CD4-positive, alpha-beta T cell treated with Interferon alpha-2 for 1 hour (primary cell): ENCODE data around the gene KCNE2.
"Not testable (repeated sequence)": the region's sequence is repeated elsewhere in the genome, so short reads cannot be mapped to it uniquely, and the experiment has no call there.

Experiments
- DNase-seq, 2 donors: peaks; one replicate each; pipeline ENCODE4 v3.0.0-alpha.2; 2020 to 2022

Gene KCNE2

GRCh38 chr21:34354836-34355235, 9.0 kb upstream of the KCNE2 start:
- no peak for DNase-seq

- DNase-seq: no peak
Measured at GRCh38 chr21:34355570-34355969, 8.2 kb upstream of the KCNE2 start.

DNA sequence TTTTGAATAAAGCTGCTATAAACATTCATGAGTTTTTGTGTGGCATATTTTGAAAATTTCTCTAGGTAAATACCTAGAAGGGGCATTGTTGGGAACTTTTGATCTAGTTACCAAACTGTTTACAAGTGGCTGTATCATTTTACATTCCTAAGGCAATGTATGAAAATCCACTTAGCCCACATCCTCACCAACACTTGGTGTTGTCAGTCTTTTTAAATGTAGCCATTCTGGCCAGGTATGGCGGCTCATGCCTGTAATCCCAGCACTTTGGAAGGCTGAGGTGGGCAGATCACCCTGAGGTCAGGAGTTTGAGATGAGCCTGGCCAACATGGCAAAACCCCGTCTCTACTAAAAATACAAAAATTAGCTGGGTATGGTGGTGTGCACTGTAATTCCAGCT, 5.9 kb upstream of the KCNE2 start:
- no peak for DNase-seq

- no peak for DNase-seq
Measured at GRCh38 chr21:34358866-34359265, 4.9 kb upstream of the KCNE2 start.

- no peak for DNase-seq
Measured at GRCh38 chr21:34360488-34361241, 3.1 kb upstream of the KCNE2 start.

- no peak for DNase-seq
Measured at GRCh38 chr21:34362136-34362444, 1.7 kb upstream of the KCNE2 start.

DNA sequence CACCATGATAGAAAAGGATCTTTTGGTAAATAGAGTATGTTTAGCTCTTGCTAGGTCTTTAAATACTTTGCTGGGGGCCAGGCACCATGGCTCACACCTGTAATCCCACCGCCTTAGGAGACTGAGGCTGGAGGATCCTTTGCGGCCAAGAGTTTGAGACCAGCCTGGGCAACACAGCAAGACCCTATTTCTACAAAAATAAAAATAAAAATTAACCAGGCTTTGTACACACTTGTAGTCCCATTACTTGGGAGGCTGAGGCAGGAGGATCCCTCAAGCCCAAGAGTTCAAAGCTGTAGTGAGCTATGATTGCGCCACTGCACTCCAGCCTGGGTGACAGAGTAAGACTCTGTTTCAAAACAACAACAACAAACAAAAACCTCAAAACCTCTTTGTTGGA, 1.1 kb upstream of the KCNE2 start:
- no peak for DNase-seq

GRCh38 chr21:34364921-34365320, 1.1 kb downstream of the KCNE2 start:
- DNase-seq: no peak

DNA sequence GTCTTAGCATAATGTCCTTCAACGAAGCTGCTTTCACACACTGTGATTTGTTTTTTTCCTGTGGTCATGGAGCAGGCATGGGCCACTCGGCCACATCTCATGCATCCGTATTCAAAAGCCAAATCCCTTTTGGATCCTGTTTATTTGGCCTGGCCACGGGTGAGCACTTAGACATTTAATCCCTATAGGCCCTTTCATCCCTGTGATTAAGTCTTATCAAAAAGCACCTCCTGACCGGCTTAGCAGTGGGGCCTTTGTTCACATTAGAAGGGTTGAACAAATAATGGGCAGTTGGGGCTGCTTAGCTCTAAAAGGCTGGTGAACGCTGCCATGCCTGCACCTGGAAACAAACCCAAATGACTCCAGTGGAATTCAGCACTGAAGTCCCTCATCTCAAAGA, 2.0 kb downstream of the KCNE2 start:
- no peak for DNase-seq

- DNase-seq: peak; percentile 33 to 58
Measured at GRCh38 chr21:34367320-34367935, 3.6 kb downstream of the KCNE2 start.

DNA sequence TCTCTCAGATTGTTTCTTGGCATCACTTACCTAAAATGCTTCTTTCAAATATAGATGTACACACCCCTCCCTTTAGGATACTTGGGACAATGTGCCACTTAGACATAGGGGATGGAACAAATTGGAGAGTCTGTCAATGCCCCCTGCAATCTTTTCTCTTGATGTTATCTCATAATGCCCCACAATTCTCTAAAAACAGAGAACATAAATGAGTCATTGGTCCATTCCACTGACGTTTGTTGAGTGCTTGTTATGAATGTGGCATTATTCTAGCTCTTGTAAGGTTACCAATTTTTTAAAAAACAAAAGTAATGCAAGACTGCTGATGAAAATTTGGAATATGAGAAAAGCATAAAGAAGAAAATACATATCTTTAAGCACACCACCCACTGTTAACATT, 5.9 kb downstream of the KCNE2 start:
- DNase-seq: no peak

GRCh38 chr21:34372321-34372720, 8.5 kb downstream of the KCNE2 start:
- no peak for DNase-seq

DNA sequence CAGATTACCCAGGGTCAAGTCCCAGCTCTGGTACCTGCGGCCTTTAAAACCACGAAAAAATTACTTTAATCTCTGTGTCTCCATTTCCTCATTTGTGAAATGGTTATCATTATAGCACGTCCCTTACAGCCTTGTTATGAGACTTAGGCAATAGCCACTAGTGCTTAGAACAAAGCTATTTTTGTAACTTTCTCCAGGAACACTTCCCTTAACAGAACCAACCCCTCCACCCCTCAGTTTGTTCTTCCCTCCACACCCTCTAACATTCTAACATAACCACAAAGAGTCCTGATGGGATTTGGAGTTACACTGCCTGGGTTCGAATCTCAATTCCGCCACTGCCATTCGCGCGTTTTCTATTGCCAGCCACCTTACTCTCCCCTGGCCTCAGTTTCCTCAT, 10.7 kb downstream of the KCNE2 start:
- DNase-seq: not testable (repeated sequence)

DNA sequence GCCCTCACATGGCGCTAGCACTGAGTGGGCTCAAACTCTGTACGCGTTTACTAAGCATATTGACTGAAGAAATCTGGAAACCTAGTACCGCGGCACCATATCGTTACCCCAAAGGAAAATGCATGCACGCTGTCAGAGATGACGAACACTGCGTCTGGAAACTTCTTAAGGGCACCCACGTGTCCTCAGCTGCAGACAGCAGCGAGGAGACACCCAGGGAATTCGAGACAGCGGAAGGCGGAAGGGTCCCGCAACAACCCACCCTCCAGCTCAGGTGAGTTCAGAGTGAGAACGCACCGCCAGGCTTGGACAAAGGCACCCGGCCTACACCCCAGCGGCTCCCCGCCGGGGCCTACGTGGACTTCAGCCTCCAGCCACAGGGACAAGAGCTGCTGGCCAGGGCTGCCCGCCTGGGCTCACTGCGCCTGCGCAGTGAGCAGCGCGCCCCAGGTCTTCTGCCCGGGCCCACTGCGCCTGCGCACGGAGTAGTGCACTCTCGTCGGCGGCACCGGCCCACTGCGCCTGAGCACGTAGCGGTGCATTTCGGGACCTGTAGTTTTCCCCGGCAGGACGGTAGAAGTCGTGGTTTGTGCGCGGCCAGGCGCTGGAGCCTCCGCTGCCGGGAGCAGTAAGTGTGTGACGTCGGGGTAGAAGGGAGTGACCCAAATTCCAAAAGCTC, 11.3 kb downstream of the KCNE2 start, which contains the start of gene SMIM11:
Gene SMIM11 (plus strand): TSS at position 568 of the 679 bp plus-strand sequence. CDS start 3,998 bp downstream, outside the sequence.
- not testable (repeated sequence) for DNase-seq

DNA sequence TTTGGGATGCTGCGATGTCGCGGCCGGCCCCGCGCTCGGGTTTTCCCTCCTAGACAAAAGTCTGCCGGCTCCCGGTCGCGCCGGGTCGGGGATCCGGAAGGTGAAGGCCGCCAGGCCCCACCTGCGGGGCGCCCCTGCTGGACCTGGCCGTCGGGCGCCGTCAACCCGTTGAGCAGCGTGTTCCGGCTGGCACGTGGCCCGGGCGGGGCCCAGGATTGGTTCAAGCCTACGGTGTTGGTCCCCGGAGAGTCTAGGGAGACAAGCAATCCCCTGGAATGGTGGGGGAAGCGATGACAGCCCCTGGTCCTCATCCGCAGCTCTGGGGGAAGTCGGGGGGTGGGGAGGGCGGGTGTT, 11.8 kb downstream of the KCNE2 start:
- DNase-seq: not testable (repeated sequence)

DNA sequence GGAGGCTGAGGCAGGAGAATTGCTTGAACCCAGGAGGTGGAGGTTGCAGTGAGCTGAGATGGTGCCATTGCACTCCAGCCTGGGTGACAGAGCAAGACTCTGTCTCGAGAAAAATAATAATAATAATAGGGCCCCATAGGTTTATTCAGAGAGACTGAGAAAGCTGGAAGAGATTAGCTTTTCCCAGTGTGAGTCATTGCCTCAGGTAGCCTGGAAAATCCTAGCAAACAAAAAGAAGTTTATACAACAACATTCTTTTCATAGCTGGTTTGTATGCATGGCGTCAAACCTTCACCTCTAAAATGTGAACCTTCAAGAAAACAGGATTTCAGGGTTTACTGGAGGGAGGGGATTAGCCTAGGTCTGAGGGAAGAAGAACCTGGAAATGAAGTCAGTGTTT, 19.3 kb downstream of the KCNE2 start:
- not testable (repeated sequence) for DNase-seq

DNA sequence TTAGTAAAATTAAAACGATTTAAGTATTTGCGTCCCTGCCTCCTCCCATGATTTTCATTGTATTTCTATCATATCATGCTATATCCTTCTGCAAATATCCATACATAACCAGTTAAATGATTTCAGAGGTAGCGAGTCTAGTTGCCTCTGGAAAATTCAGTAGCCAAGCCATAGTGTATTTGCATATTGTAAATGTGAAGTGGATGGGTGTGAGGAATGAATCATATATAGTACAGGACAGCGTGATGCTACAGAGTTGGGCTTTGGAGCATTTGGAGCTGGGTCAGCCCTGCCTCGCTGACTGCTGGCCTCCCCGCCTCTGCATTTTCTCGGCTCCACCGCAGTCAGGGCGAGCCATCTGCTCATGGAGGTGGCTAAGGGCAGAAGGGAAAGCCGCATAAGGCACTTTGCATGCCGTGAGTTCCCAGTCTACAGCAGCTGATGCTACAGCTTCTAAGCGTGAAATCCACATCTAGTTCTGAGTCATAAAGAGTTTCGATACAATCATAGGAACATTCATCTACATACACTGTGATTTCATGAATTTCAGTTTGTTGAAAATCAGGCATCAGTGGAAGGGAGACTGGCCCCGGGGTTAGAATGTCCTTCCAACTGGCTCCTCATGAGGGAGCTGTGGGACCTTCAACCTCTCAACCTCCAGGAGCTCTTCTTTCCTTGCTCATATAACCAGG, 20.1 kb downstream of the KCNE2 start:
- DNase-seq: not testable (repeated sequence)

DNA sequence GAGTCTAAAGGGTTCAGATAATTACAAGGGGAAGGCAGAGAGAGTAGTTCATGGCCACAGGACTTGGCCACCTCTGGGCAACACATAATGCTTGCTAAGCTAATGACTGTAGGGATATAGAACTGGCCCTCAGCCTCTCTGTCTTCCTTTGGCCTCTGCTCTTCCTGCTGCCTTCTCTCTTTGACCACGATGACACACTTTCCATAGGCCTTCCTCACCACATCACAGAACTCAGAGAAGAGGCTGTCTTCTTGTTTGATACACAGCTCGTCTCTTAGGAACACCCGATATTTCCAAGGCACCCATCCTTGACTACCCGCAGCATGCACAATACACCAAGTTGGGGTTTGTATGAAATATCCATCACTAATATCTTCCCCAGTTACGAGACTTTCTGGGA, 36.7 kb downstream of the KCNE2 start:
- not testable (repeated sequence) for DNase-seq

DNA sequence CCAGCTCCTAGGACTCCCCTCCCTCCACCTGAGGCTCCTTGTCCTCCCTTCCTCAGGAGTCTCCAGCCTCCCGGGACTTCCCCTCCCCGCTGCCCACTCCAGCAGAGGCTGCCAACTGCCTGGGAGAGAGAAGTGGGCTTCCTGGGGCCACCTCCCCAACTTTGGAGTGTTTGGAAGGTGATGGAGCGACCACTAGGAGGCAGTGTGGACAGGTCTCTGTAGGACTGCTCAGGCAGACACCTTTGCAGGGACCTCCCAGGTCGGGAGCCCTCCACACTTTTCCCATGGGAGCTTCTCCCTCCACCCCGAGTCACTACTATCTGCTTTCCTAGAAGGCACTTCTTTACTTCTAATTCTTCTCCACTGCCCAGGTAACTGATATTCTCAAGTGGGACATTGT, 40.9 kb downstream of the KCNE2 start:
- not testable (repeated sequence) for DNase-seq

- DNase-seq: not testable (repeated sequence)
Measured at GRCh38 chr21:34405686-34406085, 41.9 kb downstream of the KCNE2 start.

- DNase-seq: not testable (repeated sequence)
Measured at GRCh38 chr21:34406102-34406501, 42.3 kb downstream of the KCNE2 start.

- DNase-seq: not testable (repeated sequence)
Measured at GRCh38 chr21:34406676-34407075, 42.9 kb downstream of the KCNE2 start.

DNA sequence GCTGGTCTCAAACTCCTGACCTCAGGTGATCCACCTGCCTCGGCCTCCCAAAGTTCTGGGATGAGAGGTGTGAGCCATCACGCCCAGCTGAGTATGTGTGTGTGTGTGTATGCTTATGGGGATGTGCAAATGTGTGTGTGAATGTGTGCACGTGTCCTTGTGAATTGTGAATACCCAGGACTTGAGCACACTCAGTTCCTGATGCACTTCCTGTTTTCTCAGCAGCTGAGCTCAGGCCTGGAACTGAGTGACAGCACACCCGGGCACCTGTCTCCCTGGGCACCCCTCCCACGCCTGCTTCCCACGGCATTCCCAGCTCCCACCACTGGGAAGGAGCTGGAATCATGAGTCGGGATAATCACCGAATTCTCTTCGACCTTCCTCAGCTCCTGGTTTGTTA, 43.5 kb downstream of the KCNE2 start:
- DNase-seq: not testable (repeated sequence)
